NB4 (cell line): ENCODE data around the gene SARS1.

Experiments used
- CTCF ChIP-seq: IDR thresholded peaks from one replicate; pipeline ENCODE4 v1.5.1; 2012; ENCODE audit warnings: low read depth, low read length
- POLR2A ChIP-seq: IDR thresholded peaks from 2 replicates; pipeline ENCODE4 v1.6.1; 2011; ENCODE audit warnings: mild to moderate bottlenecking; ENCODE audit not compliant: insufficient read length; ENCODE audit errors: extremely low read depth

- TF ChIP-seq CTCF, result peak; percentile 89
- TF ChIP-seq POLR2A, result no peak
These were observed 50.1 kb downstream of the SARS1 start for GRCh38 chr1:109263597-109264378.
